PC-3 (cell line): ENCODE data around the gene PPIF. TPM values are rescaled to one million over a fixed set of nuclear protein-coding genes. Genes with fewer than 3 reads are reported as not detected.
A peak's percentile ranks its signal among the peaks of the same experiment; 100 is the strongest.

Experiments used
- ATAC-seq: fragments of 200-7000 bp; cut with Tn5 transposase; 2 replicates; pipeline ENCODE4 v1.9.1; 2020; ENCODE audit warnings: mild to moderate bottlenecking, moderate library complexity
- BruUV-seq: library from RNA; stranded (reverse); fragments of 400-500 nt; replicated peaks from 2 replicates; lab custom pipeline; 2021; lab: Mats Ljungman, UMichigan
- CTCF ChIA-PET: fragments of 300-600 bp; sonication (Branson Sonifier 250); formaldehyde crosslinking; loops from one replicate; lab custom pipeline; 2022; ENCODE audit warnings: antibody characterized with exemption; lab: Charles Lee
- POLR2A ChIA-PET: fragments of 300-600 bp; sonication (Branson Sonifier 250); formaldehyde crosslinking; loops from one replicate; lab custom pipeline; 2022; ENCODE audit warnings: antibody characterized with exemption; ENCODE audit not compliant: unreplicated experiment; lab: Charles Lee
- DNase-seq: peaks from one replicate; pipeline ENCODE4 v3.0.0-alpha.2; 2015
- H2AFZ ChIP-seq: fragments of 300-600 bp; sonication (generic); 2 replicates; pipeline ENCODE4 v1.6.0; 2016; ENCODE audit warnings: antibody characterized with exemption, low read length
- H3F3A ChIP-seq: fragments of 300-600 bp; sonication (generic); one replicate; pipeline ENCODE4 v1.6.0; 2017; ENCODE audit warnings: antibody characterized with exemption, low read length, control low read depth, mild to moderate bottlenecking; ENCODE audit not compliant: unreplicated experiment
- H3K27ac ChIP-seq: fragments of 300-600 bp; sonication (generic); 2 replicates; pipeline ENCODE4 v1.5.1; 2016; ENCODE audit warnings: mild to moderate bottlenecking, low read length
- H3K27me3 ChIP-seq: fragments of 300-600 bp; sonication (generic); 2 replicates; pipeline ENCODE4 v1.6.1; 2016; ENCODE audit warnings: low read length, mixed read lengths
- H3K36me3 ChIP-seq: fragments of 300-600 bp; sonication (generic); 2 replicates; pipeline ENCODE4 v1.6.1; 2016; ENCODE audit warnings: low read depth, mixed run types, low read length, mixed read lengths
- H3K4me1 ChIP-seq: fragments of 300-600 bp; sonication (generic); 2 replicates; pipeline ENCODE4 v1.5.1; 2016; ENCODE audit warnings: low read length; ENCODE audit not compliant: insufficient read depth
- H3K4me2 ChIP-seq: fragments of 300-600 bp; sonication (generic); 2 replicates; pipeline ENCODE4 v1.6.0; 2016; ENCODE audit warnings: low read length
- H3K4me3 ChIP-seq: fragments of 300-600 bp; sonication (generic); 2 replicates; pipeline ENCODE4 v1.5.1; 2016; ENCODE audit warnings: mild to moderate bottlenecking, low read length, mixed read lengths
- H3K79me2 ChIP-seq: fragments of 300-600 bp; sonication (generic); 2 replicates; pipeline ENCODE4 v1.6.1; 2017; ENCODE audit warnings: low read length, mixed read lengths
- H3K9ac ChIP-seq: fragments of 300-600 bp; sonication (generic); 2 replicates; pipeline ENCODE4 v1.6.0; 2016; ENCODE audit warnings: mild to moderate bottlenecking, low read length
- H3K9me2 ChIP-seq: fragments of 300-600 bp; sonication (generic); replicated peaks from 2 replicates; pipeline ENCODE4 v1.6.1; 2016; ENCODE audit warnings: mixed run types, low read length, mixed read lengths
- H3K9me3 ChIP-seq: fragments of 300-600 bp; sonication (generic); 2 replicates; pipeline ENCODE4 v1.6.1; 2016; ENCODE audit warnings: low read length, mixed read lengths
- H4K20me1 ChIP-seq: fragments of 300-600 bp; sonication (generic); 2 replicates; pipeline ENCODE4 v1.6.1; 2016; ENCODE audit warnings: low read length, mixed read lengths
- EZH2 ChIP-seq: fragments of 300-600 bp; sonication (generic); IDR thresholded peaks from one replicate; pipeline ENCODE4 v1.6.1; 2017; ENCODE audit warnings: antibody characterized with exemption, mild to moderate bottlenecking, low read length; ENCODE audit not compliant: unreplicated experiment
- EZH2phosphoT487 ChIP-seq: fragments of 300-600 bp; sonication (generic); IDR thresholded peaks from 2 replicates; pipeline ENCODE4 v1.6.1; 2018; ENCODE audit warnings: mild to moderate bottlenecking, antibody characterized with exemption, low read length, borderline replicate concordance
- intact Hi-C: fragments of 100-400 bp; cut with micrococcal nuclease; formaldehyde crosslinking; loops from 2 replicates; pipeline ENCODE4 v1.9.0; 2023
- total RNA-seq: library from RNA; depleted of rRNA; stranded (reverse); fragments of >200 nt; gene quantifications from 2 replicates; pipeline ENCODE4 v1.2.3, GENCODE V29; 2014; rRNA removed
- TF ChIP-seq, protein P1 (sequence below): fragments of 300-600 bp; sonication (generic); conservative IDR thresholded peaks from 2 replicates; pipeline ENCODE4 v1.5.1; 2017; ENCODE audit warnings: antibody characterized with exemption, low read depth, mild to moderate bottlenecking, low read length

The PPIF gene
- total RNA-seq, 1 experiment from 2014 or later: 381 TPM

DNA sequence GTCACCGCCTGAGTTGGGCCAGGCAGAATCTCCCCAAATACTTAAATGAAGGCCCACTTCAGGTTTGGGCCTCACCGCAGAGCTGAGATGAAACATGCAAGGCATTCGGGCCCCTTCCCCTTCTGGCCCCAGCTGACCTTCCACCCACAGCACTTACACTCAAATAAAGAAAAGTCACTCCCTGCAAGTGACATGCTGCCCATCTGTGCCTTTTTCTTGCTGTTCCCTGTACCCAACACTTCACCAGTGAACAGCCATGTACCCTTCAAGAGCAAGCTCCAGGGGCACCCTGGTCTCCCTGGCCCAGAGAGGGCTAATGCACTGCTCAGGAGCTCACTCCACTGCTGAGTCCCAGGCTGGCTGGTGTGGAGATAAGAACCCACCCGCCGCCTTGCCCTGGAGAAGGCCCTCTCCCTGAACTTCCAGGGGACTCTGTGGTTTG is 57.4 kb downstream of the PPIF start:
- H3K4me3 ChIP-seq: no peak overlapping the region
- H3K27me3 ChIP-seq: no peaks in the 10 kb centered on the region
- intact Hi-C loops: loop anchor here (1.0 kb wide), 2 partner anchors 40 to 84 kb away; no protein-coding TSS in a partner anchor
- H3K79me2 ChIP-seq: no peaks in the 10 kb centered on the region
- POLR2A ChIA-PET: interaction anchor here (0.5 kb wide), 1 partner anchor 277 kb away, joined by 3 read pairs; no protein-coding TSS in a partner anchor
- TF ChIP-seq, protein P1, sequence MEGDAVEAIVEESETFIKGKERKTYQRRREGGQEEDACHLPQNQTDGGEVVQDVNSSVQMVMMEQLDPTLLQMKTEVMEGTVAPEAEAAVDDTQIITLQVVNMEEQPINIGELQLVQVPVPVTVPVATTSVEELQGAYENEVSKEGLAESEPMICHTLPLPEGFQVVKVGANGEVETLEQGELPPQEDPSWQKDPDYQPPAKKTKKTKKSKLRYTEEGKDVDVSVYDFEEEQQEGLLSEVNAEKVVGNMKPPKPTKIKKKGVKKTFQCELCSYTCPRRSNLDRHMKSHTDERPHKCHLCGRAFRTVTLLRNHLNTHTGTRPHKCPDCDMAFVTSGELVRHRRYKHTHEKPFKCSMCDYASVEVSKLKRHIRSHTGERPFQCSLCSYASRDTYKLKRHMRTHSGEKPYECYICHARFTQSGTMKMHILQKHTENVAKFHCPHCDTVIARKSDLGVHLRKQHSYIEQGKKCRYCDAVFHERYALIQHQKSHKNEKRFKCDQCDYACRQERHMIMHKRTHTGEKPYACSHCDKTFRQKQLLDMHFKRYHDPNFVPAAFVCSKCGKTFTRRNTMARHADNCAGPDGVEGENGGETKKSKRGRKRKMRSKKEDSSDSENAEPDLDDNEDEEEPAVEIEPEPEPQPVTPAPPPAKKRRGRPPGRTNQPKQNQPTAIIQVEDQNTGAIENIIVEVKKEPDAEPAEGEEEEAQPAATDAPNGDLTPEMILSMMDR: no peak
- TF ChIP-seq EZH2 (no peak), EZH2phosphoT487 (no peak)
- no TSS peak for BruUV-seq
- peak overlapping the region; percentile 27; the same call in 1 of the 2 replicates for H3K4me2 ChIP-seq
- H3K9ac ChIP-seq: no peak overlapping the region
- DNase-seq: no peak
- CTCF ChIA-PET: interaction anchor here (0.6 to 1.0 kb wide), 2 partner anchors 30 to 34 kb away, joined by 3 read pairs; no protein-coding TSS in a partner anchor
- no peaks in the 10 kb centered on the region for H3F3A ChIP-seq
- no peak overlapping the region for H3K27ac ChIP-seq
- peaks cover 28% of the 10 kb centered on the region for H3K4me1 ChIP-seq
- H2AFZ ChIP-seq: no peak overlapping the region
- H3K36me3 ChIP-seq: no peaks in the 10 kb centered on the region; the same call in 1 of the 2 replicates
- no peak for ATAC-seq
- H3K9me2 ChIP-seq: no peaks in the 10 kb centered on the region
- H4K20me1 ChIP-seq: no peaks in the 10 kb centered on the region
- no peaks in the 10 kb centered on the region for H3K9me3 ChIP-seq

Other genes with a start within 250 kb of the PPIF start
- gene ZCCHC24, start 98.2 kb downstream of the PPIF start, total RNA-seq: 32.9 and 40.7 TPM in 2 replicates
- 0.51 and 0.75 TPM in 2 replicates for gene EIF5AL1, start 165.1 kb downstream of the PPIF start, total RNA-seq
- gene SFTPA2, start 212.9 kb downstream of the PPIF start, total RNA-seq: not detected in 2 replicates